Trophoblast cell (in vitro differentiated cells and primary cell): ENCODE results near the gene GPC3.

Source experiments
- DNase-seq, 2 donors: peaks; one replicate each; pipeline ENCODE4 v3.0.0-alpha.2; 2016
- H2AFZ ChIP-seq: 2 replicates; pipeline ENCODE4 v1.6.1; 2013; ENCODE audit warnings: low read length, moderate library complexity, mild to moderate bottlenecking; ENCODE audit not compliant: insufficient read depth, poor library complexity
- H2AK5ac ChIP-seq: 2 replicates; pipeline ENCODE4 v1.6.1; 2013; ENCODE audit warnings: mild to moderate bottlenecking, low read length
- H2BK120ac ChIP-seq: 2 replicates; pipeline ENCODE4 v1.6.1; 2013; ENCODE audit warnings: low read length, mild to moderate bottlenecking, moderate library complexity; ENCODE audit not compliant: insufficient read depth, poor library complexity
- H2BK12ac ChIP-seq: 2 replicates; pipeline ENCODE4 v1.6.1; 2013; ENCODE audit warnings: mild to moderate bottlenecking, low read length, moderate library complexity
- H2BK5ac ChIP-seq: 2 replicates; pipeline ENCODE4 v1.6.1; 2013; ENCODE audit warnings: low read length, low read depth, moderate library complexity, mild to moderate bottlenecking; ENCODE audit not compliant: poor library complexity
- H3K14ac ChIP-seq: 2 replicates; pipeline ENCODE4 v1.6.1; 2013; ENCODE audit warnings: mild to moderate bottlenecking, low read length
- H3K18ac ChIP-seq: 2 replicates; pipeline ENCODE4 v1.6.1; 2013; ENCODE audit warnings: mild to moderate bottlenecking, low read length
- H3K23ac ChIP-seq: 2 replicates; pipeline ENCODE4 v1.6.1; 2013; ENCODE audit warnings: low read length
- H3K27ac ChIP-seq: 2 replicates; pipeline ENCODE4 v1.5.1; 2013; ENCODE audit warnings: low read depth, mild to moderate bottlenecking, inconsistent platforms, low read length, moderate library complexity
- H3K27me3 ChIP-seq: 2 replicates; pipeline ENCODE4 v1.6.1; 2013; ENCODE audit warnings: inconsistent platforms, mild to moderate bottlenecking, low read length, moderate library complexity; ENCODE audit not compliant: insufficient read depth
- H3K36me3 ChIP-seq, 2 experiments: 1 replicate in 1 of 2; 2 replicates in 1 of 2; pipeline ENCODE4 v1.6.1; 2013; ENCODE audit warnings: low read length in 2 of 2, mild to moderate bottlenecking in 2 of 2, moderate library complexity in 1 of 2; ENCODE audit not compliant: insufficient read depth in 2 of 2, control insufficient read depth in 1 of 2
- H3K4ac ChIP-seq: 2 replicates; pipeline ENCODE4 v1.6.1; 2013; ENCODE audit warnings: low read depth, mild to moderate bottlenecking, low read length, moderate library complexity
- H3K4me1 ChIP-seq, 2 experiments: 1 replicate in 1 of 2; 2 replicates in 1 of 2; pipeline ENCODE4 v1.6.1; 2013; ENCODE audit warnings: low read length in 2 of 2, mild to moderate bottlenecking in 2 of 2, moderate library complexity in 1 of 2; ENCODE audit not compliant: insufficient read depth in 2 of 2, control insufficient read depth in 1 of 2
- H3K4me2 ChIP-seq: 2 replicates; pipeline ENCODE4 v1.6.1; 2013; ENCODE audit warnings: inconsistent platforms, mild to moderate bottlenecking, low read length, moderate library complexity
- H3K4me3 ChIP-seq: 2 replicates; pipeline ENCODE4 v1.5.1; 2013; ENCODE audit warnings: mild to moderate bottlenecking, low read depth, low read length, inconsistent platforms
- H3K79me1 ChIP-seq: one replicate; pipeline ENCODE4 v1.6.1; 2013; ENCODE audit warnings: low read length
- H3K79me2 ChIP-seq: 2 replicates; pipeline ENCODE4 v1.6.1; 2013; ENCODE audit warnings: low read length, mild to moderate bottlenecking; ENCODE audit not compliant: control insufficient read depth, insufficient read depth, poor library complexity
- H3K9ac ChIP-seq: 2 replicates; pipeline ENCODE4 v1.6.1; 2013; ENCODE audit warnings: mild to moderate bottlenecking, low read length
- H3K9me3 ChIP-seq: 2 replicates; pipeline ENCODE4 v1.6.1; 2013; ENCODE audit warnings: low read depth, mild to moderate bottlenecking, control low read depth, inconsistent platforms, low read length; ENCODE audit not compliant: insufficient read depth
- H4K12ac ChIP-seq: 2 replicates; pipeline ENCODE4 v1.6.1; 2013; ENCODE audit warnings: low read depth, mild to moderate bottlenecking, low read length, moderate library complexity
- H4K8ac ChIP-seq: 2 replicates; pipeline ENCODE4 v1.6.1; 2013; ENCODE audit warnings: low read depth, mild to moderate bottlenecking, low read length, moderate library complexity
- H4K91ac ChIP-seq: one replicate; pipeline ENCODE4 v1.6.1; 2013; ENCODE audit warnings: low read depth, mild to moderate bottlenecking, low read length, moderate library complexity
- WGBS: extraction: QIAGEN DNeasy Blood & Tissue Kit; methylation state at CpG from one replicate; pipeline ENCODE4 v1.1.7; 2013; ENCODE audit warnings: missing lambda C conversion rate; ENCODE audit not compliant: insufficient read length, insufficient coverage; ENCODE audit errors: extremely low coverage; 5-methylcytosine and 5-hydroxymethylcytosine counted together

GPC3 gene

GRCh38 chrX:133794126-133794525, 191.3 kb downstream of the GPC3 start:
- DNase-seq: no peak
- Histone ChIP-seq H3K9me3 (no peaks in the 10 kb centered on the region), H2AK5ac (no peak overlapping the region), H2AFZ (no peak overlapping the region), H3K4me2 (no peak overlapping the region), H3K27ac (peak overlapping the region; percentile 34), H3K4ac (no peak overlapping the region), H4K12ac (no peak overlapping the region), H3K79me1 (no peaks in the 10 kb centered on the region), H4K91ac (peak overlapping the region; percentile 55), H3K18ac (no peak overlapping the region), H2BK12ac (no peak overlapping the region), H3K14ac (no peak overlapping the region), H3K4me3 (no peak overlapping the region), H3K4me1 (no peaks in the 10 kb centered on the region), H3K36me3 (no peaks in the 10 kb centered on the region), H2BK120ac (no peak overlapping the region), H3K27me3 (no peaks in the 10 kb centered on the region), H4K8ac (no peak overlapping the region), H2BK5ac (no peak overlapping the region), H3K9ac (no peak overlapping the region), H3K79me2 (no peaks in the 10 kb centered on the region), H3K23ac (no peak overlapping the region)
- WGBS: no CpG with 5 or more reads among the region's 4 CpGs

GRCh38 chrX:133793626-133794025, 191.8 kb downstream of the GPC3 start:
- H3K4me2 ChIP-seq: no peak overlapping the region
- no peak overlapping the region for H2BK120ac ChIP-seq
- no peak overlapping the region for H3K23ac ChIP-seq
- no peak overlapping the region for H3K4ac ChIP-seq
- H2BK5ac ChIP-seq: no peak overlapping the region
- H3K9ac ChIP-seq: no peak overlapping the region
- H2AFZ ChIP-seq: no peak overlapping the region
- no CpG with 5 or more reads among the region's 2 CpGs for WGBS
- H3K18ac ChIP-seq: no peak overlapping the region
- no peak overlapping the region for H3K4me3 ChIP-seq
- H3K27me3 ChIP-seq: no peaks in the 10 kb centered on the region
- no peak overlapping the region for H4K91ac ChIP-seq
- H3K79me1 ChIP-seq: no peaks in the 10 kb centered on the region
- H3K36me3 ChIP-seq: no peaks in the 10 kb centered on the region
- no peaks in the 10 kb centered on the region for H3K79me2 ChIP-seq
- no peak overlapping the region for H3K27ac ChIP-seq
- no peak overlapping the region for H2BK12ac ChIP-seq
- no peak for DNase-seq
- H3K4me1 ChIP-seq: no peaks in the 10 kb centered on the region
- H3K14ac ChIP-seq: no peak overlapping the region
- no peak overlapping the region for H4K12ac ChIP-seq
- no peak overlapping the region for H4K8ac ChIP-seq
- no peaks in the 10 kb centered on the region for H3K9me3 ChIP-seq
- no peak overlapping the region for H2AK5ac ChIP-seq

GRCh38 chrX:133792198-133792953, 193.0 kb downstream of the GPC3 start:
- Histone ChIP-seq H2BK12ac (no peak overlapping the region), H3K14ac (no peak overlapping the region), H3K18ac (no peak overlapping the region), H4K91ac (no peak overlapping the region), H3K79me2 (no peaks in the 10 kb centered on the region), H3K27ac (no peak overlapping the region), H4K8ac (no peak overlapping the region), H3K23ac (no peak overlapping the region), H3K4me1 (no peaks in the 10 kb centered on the region), H3K36me3 (no peaks in the 10 kb centered on the region), H4K12ac (no peak overlapping the region), H2AK5ac (no peak overlapping the region), H2BK5ac (no peak overlapping the region), H2BK120ac (no peak overlapping the region), H3K79me1 (no peaks in the 10 kb centered on the region), H3K9me3 (no peaks in the 10 kb centered on the region), H3K9ac (no peak overlapping the region), H2AFZ (no peak overlapping the region), H3K4me3 (no peak overlapping the region), H3K27me3 (no peaks in the 10 kb centered on the region), H3K4ac (no peak overlapping the region), H3K4me2 (no peak overlapping the region)
- no CpG with 5 or more reads among the region's 7 CpGs for WGBS
- peak; percentile 27 to 81 for DNase-seq

- Histone ChIP-seq H3K23ac (no peak overlapping the region), H2BK12ac (no peak overlapping the region), H4K91ac (no peak overlapping the region), H3K79me1 (peaks cover 3% of the 10 kb centered on the region), H3K79me2 (no peaks in the 10 kb centered on the region), H3K4me3 (no peak overlapping the region), H2AFZ (no peak overlapping the region), H3K27me3 (no peaks in the 10 kb centered on the region), H3K27ac (no peak overlapping the region), H3K4me1 (no peaks in the 10 kb centered on the region), H3K9ac (no peak overlapping the region), H3K36me3 (no peaks in the 10 kb centered on the region), H4K12ac (no peak overlapping the region), H4K8ac (no peak overlapping the region), H3K4me2 (no peak overlapping the region), H2BK5ac (no peak overlapping the region), H2AK5ac (no peak overlapping the region), H3K4ac (no peak overlapping the region), H3K14ac (no peak overlapping the region), H3K9me3 (no peaks in the 10 kb centered on the region), H2BK120ac (no peak overlapping the region), H3K18ac (no peak overlapping the region)
- DNase-seq: no peak
- WGBS: no CpG with 5 or more reads among the region's 3 CpGs
These were observed 195.6 kb downstream of the GPC3 start for GRCh38 chrX:133789829-133790228.
